Stimulated activated naive B cell treated with anti-CD40 and anti-IgM and Interleukin-4, amounts not matched to agents 10 μg/mL and 1 μg/mL and 100 μg/mL, for 72 hours (primary cell): ENCODE data around the gene HOMER1.

Source experiments
- ATAC-seq, 2 donors: fragments of 150-1000 bp; cut with Tn5 transposase; replicated peaks; 2 replicates each; pipeline ENCODE4 v1.10.0; 2021; ENCODE audit warnings: moderate library complexity in 1 of 2
- DNase-seq: peaks from one replicate; pipeline ENCODE4 v3.0.0; 2021
- H3K27ac Mint-ChIP-seq: one replicate; pipeline ENCODE4 v1.8.0; 2022; ENCODE audit warnings: mild to moderate bottlenecking, mixed read lengths
- H3K27me3 Mint-ChIP-seq, 2 donors: one replicate each; pipeline ENCODE4 v1.8.0; 2022; ENCODE audit warnings: mixed read lengths in 2 of 2
- H3K36me3 Mint-ChIP-seq, 2 donors: one replicate each; pipeline ENCODE4 v1.8.0; 2022; ENCODE audit warnings: mixed read lengths in 2 of 2, mild to moderate bottlenecking in 1 of 2
- H3K4me1 Mint-ChIP-seq, 2 donors: one replicate each; pipeline ENCODE4 v1.8.0; 2022; ENCODE audit warnings: mixed read lengths in 2 of 2, mild to moderate bottlenecking in 1 of 2
- H3K4me3 Mint-ChIP-seq, 2 donors: one replicate each; pipeline ENCODE4 v1.8.0; 2022; ENCODE audit warnings: mild to moderate bottlenecking in 2 of 2, mixed read lengths in 2 of 2, moderate library complexity in 1 of 2
- H3K9me3 Mint-ChIP-seq, 2 donors: one replicate each; pipeline ENCODE4 v1.8.0; 2022; ENCODE audit warnings: mixed read lengths in 2 of 2, mild to moderate bottlenecking in 1 of 2

HOMER1 gene

GRCh38 chr5:79456890-79457583 is 56.9 kb downstream of the HOMER1 start:
- Mint-ChIP-seq H3K9me3 (peaks cover 0 to 2% of the 10 kb centered on the region in 2 donors), H3K4me3 (no peak overlapping the region), H3K4me1 (peaks cover 7 to 9% of the 10 kb centered on the region in 2 donors), H3K27ac (no peak overlapping the region), H3K27me3 (peaks cover 4 to 21% of the 10 kb centered on the region in 2 donors), H3K36me3 (peaks cover 6 to 10% of the 10 kb centered on the region in 2 donors)
- ATAC-seq = peak; percentile 86 to 89
- no peak for DNase-seq

GRCh38 chr5:79456400-79456799 is 57.5 kb downstream of the HOMER1 start:
- Mint-ChIP-seq H3K36me3 (peaks cover 6 to 10% of the 10 kb centered on the region in 2 donors), H3K27ac (no peak overlapping the region), H3K9me3 (peaks cover 0 to 2% of the 10 kb centered on the region in 2 donors), H3K4me1 (peaks cover 7 to 9% of the 10 kb centered on the region in 2 donors), H3K27me3 (peaks cover 4 to 21% of the 10 kb centered on the region in 2 donors), H3K4me3 (no peak overlapping the region)
- ATAC-seq = no peak
- no peak for DNase-seq

- DNase-seq (no peak), ATAC-seq (no peak)
- H3K36me3 Mint-ChIP-seq = peaks cover 6 to 16% of the 10 kb centered on the region in 2 donors
- H3K4me3 Mint-ChIP-seq = no peak overlapping the region
- H3K4me1 Mint-ChIP-seq = peaks cover 7 to 9% of the 10 kb centered on the region in 2 donors
- no peak overlapping the region for H3K27ac Mint-ChIP-seq
- H3K9me3 Mint-ChIP-seq = peaks cover 0 to 2% of the 10 kb centered on the region in 2 donors
- H3K27me3 Mint-ChIP-seq = peaks cover 4 to 6% of the 10 kb centered on the region in 2 donors
Observed at GRCh38 chr5:79454043-79454442, 59.9 kb downstream of the HOMER1 start.

- Mint-ChIP-seq H3K4me1 (no peaks in the 10 kb centered on the region), H3K36me3 (peaks cover 5 to 12% of the 10 kb centered on the region in 2 donors), H3K27ac (no peak overlapping the region), H3K9me3 (no peaks in the 10 kb centered on the region), H3K27me3 (no peaks in the 10 kb centered on the region), H3K4me3 (no peak overlapping the region)
- ATAC-seq = no peak
- no peak for DNase-seq
Observed at GRCh38 chr5:79448336-79448735, 65.6 kb downstream of the HOMER1 start.

- H3K4me1 Mint-ChIP-seq = no peaks in the 10 kb centered on the region
- H3K4me3 Mint-ChIP-seq = no peak overlapping the region
- no peak for DNase-seq
- ATAC-seq = no peak
- H3K27me3 Mint-ChIP-seq = no peaks in the 10 kb centered on the region
- H3K36me3 Mint-ChIP-seq = peaks cover 2 to 9% of the 10 kb centered on the region in 2 donors
- no peak overlapping the region for H3K27ac Mint-ChIP-seq
- no peaks in the 10 kb centered on the region for H3K9me3 Mint-ChIP-seq
Observed at GRCh38 chr5:79436821-79437220, 77.1 kb downstream of the HOMER1 start.

GRCh38 chr5:79436224-79436623 is 77.7 kb downstream of the HOMER1 start:
- no peaks in the 10 kb centered on the region for H3K9me3 Mint-ChIP-seq
- DNase-seq = no peak
- H3K4me3 Mint-ChIP-seq = no peak overlapping the region
- H3K27ac Mint-ChIP-seq = no peak overlapping the region
- H3K4me1 Mint-ChIP-seq = no peaks in the 10 kb centered on the region
- no peaks in the 10 kb centered on the region for H3K27me3 Mint-ChIP-seq
- ATAC-seq = no peak
- H3K36me3 Mint-ChIP-seq = peaks cover 2 to 11% of the 10 kb centered on the region in 2 donors

GRCh38 chr5:79430196-79430595 is 83.7 kb downstream of the HOMER1 start:
- ATAC-seq = no peak
- no peak for DNase-seq
- no peak overlapping the region for H3K27ac Mint-ChIP-seq
- H3K27me3 Mint-ChIP-seq = no peaks in the 10 kb centered on the region
- no peaks in the 10 kb centered on the region for H3K4me1 Mint-ChIP-seq
- peaks cover 3 to 5% of the 10 kb centered on the region in 2 donors for H3K36me3 Mint-ChIP-seq
- H3K4me3 Mint-ChIP-seq = no peak overlapping the region
- no peaks in the 10 kb centered on the region for H3K9me3 Mint-ChIP-seq

GRCh38 chr5:79423296-79423695 is 90.6 kb downstream of the HOMER1 start:
- ATAC-seq (no peak), DNase-seq (no peak)
- Mint-ChIP-seq H3K4me1 (no peaks in the 10 kb centered on the region), H3K9me3 (no peaks in the 10 kb centered on the region), H3K27ac (no peak overlapping the region), H3K27me3 (no peaks in the 10 kb centered on the region), H3K4me3 (no peak overlapping the region), H3K36me3 (peaks cover 6 to 7% of the 10 kb centered on the region in 2 donors)

- Mint-ChIP-seq H3K9me3 (no peaks in the 10 kb centered on the region), H3K27me3 (no peaks in the 10 kb centered on the region), H3K4me1 (peaks cover 6 to 9% of the 10 kb centered on the region in 2 donors), H3K36me3 (peaks cover 3 to 6% of the 10 kb centered on the region in 2 donors), H3K27ac (no peak overlapping the region), H3K4me3 (no peak overlapping the region)
- DNase-seq = no peak
- no peak for ATAC-seq
Observed at GRCh38 chr5:79420248-79420647, 93.7 kb downstream of the HOMER1 start.

- Mint-ChIP-seq H3K36me3 (no peaks in the 10 kb centered on the region), H3K9me3 (no peaks in the 10 kb centered on the region), H3K4me3 (no peak overlapping the region), H3K27ac (no peak overlapping the region), H3K27me3 (no peaks in the 10 kb centered on the region), H3K4me1 (peaks cover 6 to 9% of the 10 kb centered on the region in 2 donors)
- DNase-seq = no peak
- no peak for ATAC-seq
Observed at GRCh38 chr5:79418276-79418675, 95.7 kb downstream of the HOMER1 start.

- Mint-ChIP-seq H3K36me3 (no peaks in the 10 kb centered on the region), H3K4me1 (peaks cover 6 to 9% of the 10 kb centered on the region in 2 donors), H3K4me3 (no peak overlapping the region), H3K27ac (no peak overlapping the region), H3K9me3 (no peaks in the 10 kb centered on the region), H3K27me3 (no peaks in the 10 kb centered on the region)
- DNase-seq (no peak), ATAC-seq (no peak)
Observed at GRCh38 chr5:79417495-79417894, 96.4 kb downstream of the HOMER1 start.

- DNase-seq (peak; percentile 12), ATAC-seq (peak; percentile 90 to 98)
- H3K4me1 Mint-ChIP-seq = peaks cover 6 to 9% of the 10 kb centered on the region in 2 donors
- H3K27ac Mint-ChIP-seq = no peak overlapping the region
- no peaks in the 10 kb centered on the region for H3K9me3 Mint-ChIP-seq
- H3K36me3 Mint-ChIP-seq = no peaks in the 10 kb centered on the region
- no peak overlapping the region for H3K4me3 Mint-ChIP-seq
- no peaks in the 10 kb centered on the region for H3K27me3 Mint-ChIP-seq
Observed at GRCh38 chr5:79416499-79416898, 97.4 kb downstream of the HOMER1 start.

GRCh38 chr5:79413112-79413511 is 100.8 kb downstream of the HOMER1 start:
- no peak for ATAC-seq
- H3K4me3 Mint-ChIP-seq = no peak overlapping the region

GRCh38 chr5:79408028-79408427 is 105.9 kb downstream of the HOMER1 start:
- Mint-ChIP-seq H3K27me3 (no peaks in the 10 kb centered on the region), H3K4me1 (no peaks in the 10 kb centered on the region), H3K27ac (no peak overlapping the region), H3K9me3 (peaks cover 6 to 8% of the 10 kb centered on the region in 2 donors), H3K36me3 (peaks cover 21 to 37% of the 10 kb centered on the region in 2 donors), H3K4me3 (no peak overlapping the region)
- ATAC-seq (no peak), DNase-seq (no peak)

More at GRCh38 chr5:79413112-79413511, 100.8 kb downstream of the HOMER1 start:
- Mint-ChIP-seq H3K9me3 (no peaks in the 10 kb centered on the region), H3K4me1 (peaks cover 6 to 9% of the 10 kb centered on the region in 2 donors), H3K36me3 (peaks cover 9 to 17% of the 10 kb centered on the region in 2 donors), H3K27ac (no peak overlapping the region), H3K27me3 (no peaks in the 10 kb centered on the region)
- DNase-seq = no peak

GRCh38 chr5:79407591-79407990 is 106.3 kb downstream of the HOMER1 start:
- Mint-ChIP-seq H3K27ac (no peak overlapping the region), H3K4me3 (no peak overlapping the region), H3K4me1 (no peaks in the 10 kb centered on the region), H3K36me3 (peaks cover 21 to 37% of the 10 kb centered on the region in 2 donors), H3K27me3 (no peaks in the 10 kb centered on the region), H3K9me3 (peaks cover 6 to 8% of the 10 kb centered on the region in 2 donors)
- DNase-seq = no peak
- no peak for ATAC-seq
